ENCODE measurements around the gene VPS9D1.
A peak's percentile ranks its signal among the peaks of the same experiment; 100 is the strongest.

Gene VPS9D1, protein sequence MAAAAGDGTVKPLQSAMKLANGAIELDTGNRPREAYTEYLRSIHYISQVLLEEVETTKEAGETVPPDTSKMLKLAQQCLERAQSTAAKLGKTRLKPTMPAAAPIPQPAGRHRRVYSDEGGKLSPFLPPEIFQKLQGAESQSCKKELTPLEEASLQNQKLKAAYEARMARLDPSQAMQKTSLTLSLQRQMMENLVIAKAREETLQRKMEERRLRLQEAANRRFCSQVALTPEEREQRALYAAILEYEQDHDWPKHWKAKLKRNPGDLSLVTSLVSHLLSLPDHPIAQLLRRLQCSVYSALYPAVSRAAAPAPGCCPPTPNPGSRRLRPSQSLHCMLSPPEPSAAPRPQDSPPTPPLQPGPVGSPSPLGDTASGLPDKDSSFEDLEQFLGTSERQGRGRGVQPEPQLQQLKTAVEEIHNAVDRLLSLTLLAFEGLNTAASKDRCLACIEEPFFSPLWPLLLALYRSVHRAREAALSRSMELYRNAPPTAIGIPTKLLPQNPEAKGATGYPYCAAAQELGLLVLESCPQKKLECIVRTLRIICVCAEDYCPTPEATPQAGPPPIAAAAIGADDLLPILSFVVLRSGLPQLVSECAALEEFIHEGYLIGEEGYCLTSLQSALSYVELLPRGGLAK

DNA sequence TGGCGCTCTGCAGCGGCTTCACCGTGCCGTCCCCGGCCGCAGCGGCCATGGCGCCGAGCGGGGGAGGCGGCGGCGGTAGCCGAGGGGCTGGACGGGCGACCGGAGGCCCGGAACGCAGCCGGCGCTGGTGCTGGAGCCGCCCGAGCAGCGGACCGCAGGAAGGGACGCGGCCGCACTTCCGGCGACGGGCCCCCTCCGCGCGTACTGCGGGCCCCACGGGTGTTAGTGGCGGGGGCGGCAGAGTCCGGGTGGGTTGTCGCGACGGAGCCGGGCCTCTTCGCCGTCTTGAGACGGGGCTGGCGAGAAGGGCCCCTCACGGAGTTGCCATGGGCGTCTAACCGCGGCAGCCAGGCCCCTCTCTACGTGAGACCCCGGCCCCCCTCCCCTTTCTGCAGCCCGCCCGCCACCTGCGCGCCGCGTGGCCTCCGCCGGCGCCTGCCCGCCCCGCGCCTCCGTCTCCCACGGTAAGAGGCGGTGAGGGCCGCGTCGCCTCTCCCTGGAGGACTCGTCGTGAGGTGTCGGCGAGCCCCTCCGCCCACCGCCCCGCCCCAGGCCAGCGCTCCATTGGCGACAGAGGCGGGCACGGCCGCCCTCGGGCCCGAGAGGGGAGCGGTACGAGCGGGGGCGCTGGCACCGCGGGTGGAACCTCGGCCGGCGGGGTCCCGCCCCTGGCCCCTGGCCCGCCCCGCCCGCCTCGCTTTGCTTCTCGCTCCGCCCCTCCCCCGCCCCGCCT is at the start of gene VPS9D1, which contains the start of gene ZNF276:
VPS9D1 (minus strand) TSS at position 86 of the 733 bp plus-strand sequence; CDS start at position 49, 37 bp downstream.
ZNF276 (plus strand) TSS at position 725 of the 733 bp plus-strand sequence. CDS start 104 bp downstream, outside the sequence.
- Histone ChIP-seq H3K27ac (ENCODE audit: low read length) (peak within 1 kb of the TSS; percentile 51), H3K27me3 (ENCODE audit: low read depth, low read length) (no peaks in the 10 kb centered on the region), H3K9me3 (ENCODE audit: control insufficient read depth in 1 of 2, low read length in 2 of 2) (no peaks in the 10 kb centered on the region), H3K36me3 (ENCODE audit: control insufficient read depth in 1 of 2, insufficient read depth in 2 of 2, low read length in 2 of 2) (peaks cover 10 to 12% of the 10 kb centered on the region in 2 donors), H3K4me3 (ENCODE audit: low read depth in 1 of 2, low read length in 2 of 2) (peak within 1 kb of the TSS; percentile 67 to 76), H3K4me1 (ENCODE audit: control insufficient read depth in 1 of 2, insufficient read depth in 2 of 2, low read length in 2 of 2) (peaks cover 3 to 31% of the 10 kb centered on the region in 2 donors)

DNA sequence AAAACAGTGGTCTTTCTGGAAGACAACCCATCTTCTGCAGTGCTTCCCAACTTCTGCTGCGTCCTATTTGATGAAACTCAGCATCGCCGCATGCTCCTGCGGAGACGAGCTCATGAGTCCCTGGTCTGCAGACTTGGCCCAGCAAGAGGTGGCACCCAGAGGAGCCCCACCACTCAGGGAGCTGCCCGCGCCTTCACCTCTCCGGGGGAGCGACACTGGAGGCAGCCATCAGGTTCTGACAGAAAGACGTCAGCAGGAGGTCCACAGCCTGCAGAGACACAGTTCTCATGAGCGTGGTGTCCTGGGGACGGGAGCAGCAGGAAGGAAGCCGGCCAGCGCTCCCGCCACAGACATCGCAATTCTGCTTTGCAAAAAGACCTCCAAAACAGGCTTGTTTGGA is 49.7 kb upstream of the VPS9D1 start:
- Histone ChIP-seq H3K9me3 (ENCODE audit: control insufficient read depth in 1 of 2, low read length in 2 of 2) (no peaks in the 10 kb centered on the region), H3K4me1 (ENCODE audit: control insufficient read depth in 1 of 2, insufficient read depth in 2 of 2, low read length in 2 of 2) (no peaks in the 10 kb centered on the region), H3K27me3 (ENCODE audit: low read depth, low read length) (no peaks in the 10 kb centered on the region), H3K4me3 (ENCODE audit: low read depth in 1 of 2, low read length in 2 of 2) (no peak overlapping the region), H3K36me3 (ENCODE audit: control insufficient read depth in 1 of 2, insufficient read depth in 2 of 2, low read length in 2 of 2) (peaks cover 0 to 6% of the 10 kb centered on the region in 2 donors), H3K27ac (ENCODE audit: low read length) (no peak overlapping the region)

DNA sequence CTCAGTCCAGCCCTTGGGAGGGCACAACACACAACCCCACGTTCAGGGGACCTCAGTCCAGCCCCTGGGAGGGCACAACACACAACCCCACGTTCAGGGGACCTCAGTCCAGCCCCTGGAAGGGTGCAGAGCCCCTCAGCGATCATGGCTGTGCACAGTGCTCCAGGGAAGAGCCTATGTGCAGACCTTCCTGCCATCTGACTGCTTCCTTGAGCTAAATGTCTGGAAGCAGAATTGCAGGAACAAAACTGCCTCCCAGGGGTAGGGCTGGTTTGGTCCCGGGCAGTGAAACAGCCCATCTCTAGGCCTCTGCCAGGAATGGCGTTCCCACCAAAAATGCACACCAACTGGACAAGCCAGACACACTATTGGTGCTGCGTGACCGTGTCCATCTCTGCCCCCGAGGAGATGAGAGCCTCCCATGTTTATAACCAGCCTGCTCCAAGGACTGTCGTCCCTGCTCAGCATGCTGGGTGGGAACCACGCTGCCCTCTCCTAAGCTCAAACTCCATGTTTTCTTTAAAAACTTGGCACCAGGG is 44.7 kb upstream of the VPS9D1 start:
- peak overlapping the region; percentile 85 for H3K27ac ChIP-seq (ENCODE audit: low read length)
- peak overlapping the region in 1 of 2 donors; percentile 56 for H3K4me3 ChIP-seq (ENCODE audit: low read depth in 1 of 2, low read length in 2 of 2)
- no peaks in the 10 kb centered on the region for H3K36me3 ChIP-seq (ENCODE audit: control insufficient read depth in 1 of 2, insufficient read depth in 2 of 2, low read length in 2 of 2)

DNA sequence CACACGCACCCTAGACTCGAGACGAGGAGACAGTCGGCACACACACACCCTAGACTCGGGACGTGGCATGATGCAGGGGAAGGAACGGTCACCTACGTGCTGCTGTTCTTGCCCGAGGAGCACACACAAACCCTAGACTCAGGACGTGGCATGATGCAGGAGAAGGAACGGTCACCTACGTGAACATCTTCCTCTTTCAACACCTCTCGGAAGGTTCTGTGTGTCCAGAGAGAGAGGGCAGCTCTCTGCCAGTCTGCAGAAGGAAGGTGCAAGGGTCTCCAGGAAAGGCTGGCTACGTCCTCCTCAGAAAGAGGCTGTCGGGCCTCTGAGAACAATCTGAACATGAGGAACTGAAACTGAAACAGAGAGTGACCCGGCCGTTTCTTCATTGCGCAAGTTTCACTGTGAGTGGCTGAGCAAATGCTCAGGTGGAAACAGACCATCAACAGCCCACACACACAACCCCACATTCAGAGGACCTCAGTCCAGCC is 44.1 kb upstream of the VPS9D1 start:
- Histone ChIP-seq H3K4me3 (ENCODE audit: low read depth in 1 of 2, low read length in 2 of 2) (peak overlapping the region in 1 of 2 donors; percentile 56), H3K9me3 (ENCODE audit: control insufficient read depth in 1 of 2, low read length in 2 of 2) (no peaks in the 10 kb centered on the region), H3K27ac (ENCODE audit: low read length) (peak overlapping the region; percentile 85), H3K27me3 (ENCODE audit: low read depth, low read length) (no peaks in the 10 kb centered on the region), H3K36me3 (ENCODE audit: control insufficient read depth in 1 of 2, insufficient read depth in 2 of 2, low read length in 2 of 2) (no peaks in the 10 kb centered on the region), H3K4me1 (ENCODE audit: control insufficient read depth in 1 of 2, insufficient read depth in 2 of 2, low read length in 2 of 2) (no peaks in the 10 kb centered on the region)

More for the DNA sequence above, 44.7 kb upstream of the VPS9D1 start:
- Histone ChIP-seq H3K9me3 (ENCODE audit: control insufficient read depth in 1 of 2, low read length in 2 of 2) (no peaks in the 10 kb centered on the region), H3K4me1 (ENCODE audit: control insufficient read depth in 1 of 2, insufficient read depth in 2 of 2, low read length in 2 of 2) (no peaks in the 10 kb centered on the region), H3K27me3 (ENCODE audit: low read depth, low read length) (no peaks in the 10 kb centered on the region)

DNA sequence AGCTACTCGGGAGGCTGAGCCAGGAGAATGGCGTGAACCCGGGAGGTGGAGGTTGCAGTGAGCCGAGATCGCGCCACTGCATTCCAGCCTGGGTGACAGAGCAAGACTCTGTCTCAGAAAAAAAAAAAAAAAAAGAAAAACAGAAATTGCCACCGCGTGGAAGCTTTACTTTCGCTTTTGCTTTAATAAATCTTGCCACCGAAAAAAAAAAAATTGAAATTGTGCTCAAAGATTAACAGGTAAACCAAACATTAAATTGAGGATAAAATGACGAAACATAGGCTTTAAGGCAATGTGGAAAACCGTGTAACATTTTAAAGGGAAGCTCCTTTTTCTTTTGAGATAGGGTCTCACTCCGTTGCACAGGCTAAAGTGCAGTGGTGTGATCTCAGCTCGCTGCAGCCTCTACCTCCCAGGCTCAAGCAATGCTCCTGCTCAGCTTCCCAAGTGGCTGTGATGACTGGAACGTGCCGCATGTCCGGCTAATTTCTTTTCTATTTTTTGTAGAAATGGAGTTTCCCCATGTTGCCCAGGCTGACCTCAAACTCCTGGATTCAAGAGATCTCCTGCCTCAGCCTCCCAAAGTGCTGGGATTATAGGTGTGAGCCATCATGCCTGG is 40.7 kb upstream of the VPS9D1 start:
- Histone ChIP-seq H3K36me3 (ENCODE audit: control insufficient read depth in 1 of 2, insufficient read depth in 2 of 2, low read length in 2 of 2) (no peaks in the 10 kb centered on the region), H3K27ac (ENCODE audit: low read length) (peak overlapping the region; percentile 7), H3K27me3 (ENCODE audit: low read depth, low read length) (no peaks in the 10 kb centered on the region), H3K9me3 (ENCODE audit: control insufficient read depth in 1 of 2, low read length in 2 of 2) (no peaks in the 10 kb centered on the region), H3K4me3 (ENCODE audit: low read depth in 1 of 2, low read length in 2 of 2) (peak overlapping the region in 1 of 2 donors; percentile 44), H3K4me1 (ENCODE audit: control insufficient read depth in 1 of 2, insufficient read depth in 2 of 2, low read length in 2 of 2) (no peaks in the 10 kb centered on the region)

DNA sequence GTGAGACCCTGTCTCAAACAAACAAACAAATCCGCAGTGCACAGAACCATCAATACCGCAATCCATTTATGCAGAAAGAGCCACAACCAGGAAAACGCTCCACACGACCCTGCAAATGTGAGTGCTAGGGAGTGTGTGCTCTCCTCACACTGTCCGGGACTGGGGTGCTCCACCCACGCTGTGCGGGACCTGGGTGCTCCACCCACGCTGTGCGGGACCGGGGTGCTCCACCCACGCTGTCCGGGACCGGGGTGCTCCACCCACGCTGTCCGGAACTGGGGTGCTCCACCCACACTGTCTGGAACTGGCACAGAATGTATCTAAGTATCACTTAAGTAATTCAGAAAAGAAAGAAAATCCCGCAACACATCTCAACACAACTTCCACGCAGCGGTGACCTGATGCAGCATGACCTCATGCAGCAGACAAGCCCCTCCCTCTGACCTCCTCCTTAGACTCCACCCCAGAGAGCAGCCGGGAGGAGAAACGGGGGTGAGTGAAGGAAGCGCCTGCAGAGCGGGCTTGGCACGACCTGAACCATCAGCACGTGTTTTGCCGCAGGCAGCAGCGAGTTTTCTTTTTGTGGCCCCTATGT is 39.1 kb upstream of the VPS9D1 start:
- no peaks in the 10 kb centered on the region for H3K9me3 ChIP-seq (ENCODE audit: control insufficient read depth in 1 of 2, low read length in 2 of 2)
- no peak overlapping the region for H3K27ac ChIP-seq (ENCODE audit: low read length)
- H3K4me3 ChIP-seq (ENCODE audit: low read depth in 1 of 2, low read length in 2 of 2): no peak overlapping the region
- no peaks in the 10 kb centered on the region for H3K36me3 ChIP-seq (ENCODE audit: control insufficient read depth in 1 of 2, insufficient read depth in 2 of 2, low read length in 2 of 2)
- H3K27me3 ChIP-seq (ENCODE audit: low read depth, low read length): no peaks in the 10 kb centered on the region
- H3K4me1 ChIP-seq (ENCODE audit: control insufficient read depth in 1 of 2, insufficient read depth in 2 of 2, low read length in 2 of 2): no peaks in the 10 kb centered on the region

DNA sequence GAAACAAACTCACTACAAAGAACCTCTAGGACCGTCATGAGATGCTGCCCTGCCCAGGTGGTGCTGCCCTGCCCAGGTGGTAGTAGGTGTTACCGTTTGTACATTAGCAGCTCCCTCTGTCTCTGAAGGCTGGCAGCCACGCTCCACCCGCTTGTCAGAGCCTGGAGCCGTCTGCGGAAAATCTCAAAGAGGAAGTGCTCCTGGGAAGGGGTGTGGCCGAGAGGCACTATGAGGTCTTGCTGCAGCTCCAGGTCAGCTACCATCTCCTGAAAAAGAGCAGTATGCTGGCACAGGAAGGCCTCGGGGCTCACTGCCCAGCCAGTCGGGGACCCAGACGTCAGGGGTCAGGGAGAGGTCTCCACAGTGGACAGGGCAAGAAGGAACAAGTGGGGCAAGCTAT is 28.9 kb upstream of the VPS9D1 start:
- no peaks in the 10 kb centered on the region for H3K4me1 ChIP-seq (ENCODE audit: control insufficient read depth in 1 of 2, insufficient read depth in 2 of 2, low read length in 2 of 2)
- no peak overlapping the region for H3K4me3 ChIP-seq (ENCODE audit: low read depth in 1 of 2, low read length in 2 of 2)
- no peaks in the 10 kb centered on the region for H3K27me3 ChIP-seq (ENCODE audit: low read depth, low read length)
- no peaks in the 10 kb centered on the region for H3K9me3 ChIP-seq (ENCODE audit: control insufficient read depth in 1 of 2, low read length in 2 of 2)
- peaks cover 0 to 3% of the 10 kb centered on the region in 2 donors for H3K36me3 ChIP-seq (ENCODE audit: control insufficient read depth in 1 of 2, insufficient read depth in 2 of 2, low read length in 2 of 2)
- no peak overlapping the region for H3K27ac ChIP-seq (ENCODE audit: low read length)

DNA sequence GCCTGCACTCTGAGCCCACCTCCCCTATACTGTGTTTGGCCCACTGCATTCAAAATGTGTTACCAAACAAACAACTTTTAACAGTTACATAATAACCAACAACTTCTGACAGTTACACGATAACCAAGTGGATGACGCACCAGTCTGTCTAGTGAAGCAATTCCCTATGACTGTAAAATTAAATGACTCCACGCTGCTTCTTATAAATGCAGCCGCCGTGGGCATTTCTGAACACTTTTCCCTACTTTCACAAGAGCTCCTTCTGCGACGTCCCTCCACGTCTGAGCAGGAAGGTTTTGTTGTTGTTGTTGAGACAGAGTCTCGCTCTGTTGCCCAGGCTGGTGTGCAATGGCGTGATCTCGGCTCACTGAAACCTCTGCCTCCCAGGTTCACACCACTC is 28.2 kb upstream of the VPS9D1 start:
- H3K4me3 ChIP-seq (ENCODE audit: low read depth in 1 of 2, low read length in 2 of 2): no peak overlapping the region
- H3K4me1 ChIP-seq (ENCODE audit: control insufficient read depth in 1 of 2, insufficient read depth in 2 of 2, low read length in 2 of 2): no peaks in the 10 kb centered on the region
- H3K36me3 ChIP-seq (ENCODE audit: control insufficient read depth in 1 of 2, insufficient read depth in 2 of 2, low read length in 2 of 2): peaks cover 0 to 3% of the 10 kb centered on the region in 2 donors
- H3K27ac ChIP-seq (ENCODE audit: low read length): no peak overlapping the region
- no peaks in the 10 kb centered on the region for H3K9me3 ChIP-seq (ENCODE audit: control insufficient read depth in 1 of 2, low read length in 2 of 2)
- H3K27me3 ChIP-seq (ENCODE audit: low read depth, low read length): no peaks in the 10 kb centered on the region

DNA sequence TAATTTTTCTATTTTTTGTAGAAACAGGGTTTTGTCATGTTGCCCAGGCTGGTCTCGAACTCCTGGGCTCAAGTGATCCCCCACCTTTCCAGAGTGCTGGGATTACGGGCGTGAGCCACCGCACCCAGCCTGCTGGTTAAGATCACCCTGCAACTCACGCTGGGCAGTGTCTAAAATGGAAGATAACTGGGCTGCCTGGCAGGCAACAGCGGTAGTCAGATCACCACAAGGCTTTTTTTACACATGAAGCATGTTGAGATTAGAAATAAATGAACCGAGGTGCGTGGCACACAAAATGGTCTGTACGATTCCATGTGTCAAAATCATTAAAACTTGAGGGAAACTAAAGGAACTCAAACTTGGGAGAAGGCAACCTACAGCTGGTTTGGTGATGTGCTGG is 27.4 kb upstream of the VPS9D1 start:
- Histone ChIP-seq H3K4me3 (ENCODE audit: low read depth in 1 of 2, low read length in 2 of 2) (no peak overlapping the region), H3K27ac (ENCODE audit: low read length) (no peak overlapping the region)

DNA sequence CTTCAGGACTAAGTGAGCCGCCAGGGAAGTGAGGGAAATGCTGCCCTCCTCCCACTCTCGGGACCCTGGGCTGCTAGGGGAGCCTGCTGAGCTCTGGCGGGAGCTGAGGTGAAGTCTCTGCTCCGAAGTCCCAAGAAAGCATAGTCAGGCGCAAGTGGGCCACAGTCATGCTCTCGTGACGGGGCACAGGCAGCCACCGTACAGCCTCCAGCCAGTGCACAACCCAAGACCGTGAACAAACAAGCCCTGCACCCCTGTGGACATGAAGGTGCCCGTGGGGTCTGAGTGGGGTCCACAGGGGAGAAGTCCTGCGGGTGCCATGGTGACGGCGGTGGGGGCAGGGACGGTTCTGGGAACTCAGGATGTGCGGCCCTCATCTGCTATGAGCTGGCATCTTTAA is 25.3 kb upstream of the VPS9D1 start:
- no peaks in the 10 kb centered on the region for H3K27me3 ChIP-seq (ENCODE audit: low read depth, low read length)
- no peaks in the 10 kb centered on the region for H3K4me1 ChIP-seq (ENCODE audit: control insufficient read depth in 1 of 2, insufficient read depth in 2 of 2, low read length in 2 of 2)
- no peaks in the 10 kb centered on the region for H3K9me3 ChIP-seq (ENCODE audit: control insufficient read depth in 1 of 2, low read length in 2 of 2)
- H3K36me3 ChIP-seq (ENCODE audit: control insufficient read depth in 1 of 2, insufficient read depth in 2 of 2, low read length in 2 of 2): peaks cover 0 to 3% of the 10 kb centered on the region in 2 donors
- H3K4me3 ChIP-seq (ENCODE audit: low read depth in 1 of 2, low read length in 2 of 2): no peak overlapping the region
- H3K27ac ChIP-seq (ENCODE audit: low read length): no peak overlapping the region

More for the DNA sequence above, 27.4 kb upstream of the VPS9D1 start:
- H3K4me1 ChIP-seq (ENCODE audit: control insufficient read depth in 1 of 2, insufficient read depth in 2 of 2, low read length in 2 of 2): no peaks in the 10 kb centered on the region
- H3K9me3 ChIP-seq (ENCODE audit: control insufficient read depth in 1 of 2, low read length in 2 of 2): no peaks in the 10 kb centered on the region
- H3K27me3 ChIP-seq (ENCODE audit: low read depth, low read length): no peaks in the 10 kb centered on the region
- H3K36me3 ChIP-seq (ENCODE audit: control insufficient read depth in 1 of 2, insufficient read depth in 2 of 2, low read length in 2 of 2): peaks cover 0 to 3% of the 10 kb centered on the region in 2 donors

Measured in muscle layer of duodenum (tissue), 2 donors.